ENCODE results near the gene EGF. TPM values are rescaled to one million over a fixed set of nuclear protein-coding genes. Genes with fewer than 3 reads are reported as not detected.

Gene EGF
- total and polyA plus RNA-seq, 3 donors from 2014 or later = 0.79 to 1.3 (median 0.87) TPM

GRCh38 chr4:109993116-109993515 lies 80.4 kb downstream of the EGF start:
- Histone ChIP-seq H3K4me3 (no peak overlapping the region), H3K27me3 (no peaks in the 10 kb centered on the region), H3K4me1 (no peaks in the 10 kb centered on the region), H3K27ac (no peak overlapping the region), H3K9me3 (no peaks in the 10 kb centered on the region), H3K36me3 (ENCODE audit: low read depth, missing control alignments) (no peaks in the 10 kb centered on the region)
- TF ChIP-seq POLR2A (IDR thresholded peaks at IDR 0.05) = no peak
- TF ChIP-seq, protein P1, sequence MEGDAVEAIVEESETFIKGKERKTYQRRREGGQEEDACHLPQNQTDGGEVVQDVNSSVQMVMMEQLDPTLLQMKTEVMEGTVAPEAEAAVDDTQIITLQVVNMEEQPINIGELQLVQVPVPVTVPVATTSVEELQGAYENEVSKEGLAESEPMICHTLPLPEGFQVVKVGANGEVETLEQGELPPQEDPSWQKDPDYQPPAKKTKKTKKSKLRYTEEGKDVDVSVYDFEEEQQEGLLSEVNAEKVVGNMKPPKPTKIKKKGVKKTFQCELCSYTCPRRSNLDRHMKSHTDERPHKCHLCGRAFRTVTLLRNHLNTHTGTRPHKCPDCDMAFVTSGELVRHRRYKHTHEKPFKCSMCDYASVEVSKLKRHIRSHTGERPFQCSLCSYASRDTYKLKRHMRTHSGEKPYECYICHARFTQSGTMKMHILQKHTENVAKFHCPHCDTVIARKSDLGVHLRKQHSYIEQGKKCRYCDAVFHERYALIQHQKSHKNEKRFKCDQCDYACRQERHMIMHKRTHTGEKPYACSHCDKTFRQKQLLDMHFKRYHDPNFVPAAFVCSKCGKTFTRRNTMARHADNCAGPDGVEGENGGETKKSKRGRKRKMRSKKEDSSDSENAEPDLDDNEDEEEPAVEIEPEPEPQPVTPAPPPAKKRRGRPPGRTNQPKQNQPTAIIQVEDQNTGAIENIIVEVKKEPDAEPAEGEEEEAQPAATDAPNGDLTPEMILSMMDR (IDR thresholded peaks at IDR 0.05) = no peak
- DNase-seq = no peak
- 60% methylated on average over 4 of the region's 4 CpGs for WGBS, 2 donors
- intact Hi-C loops (cut with DNase I; ENCODE audit: low total_unique reads) = no loop called here

DNA sequence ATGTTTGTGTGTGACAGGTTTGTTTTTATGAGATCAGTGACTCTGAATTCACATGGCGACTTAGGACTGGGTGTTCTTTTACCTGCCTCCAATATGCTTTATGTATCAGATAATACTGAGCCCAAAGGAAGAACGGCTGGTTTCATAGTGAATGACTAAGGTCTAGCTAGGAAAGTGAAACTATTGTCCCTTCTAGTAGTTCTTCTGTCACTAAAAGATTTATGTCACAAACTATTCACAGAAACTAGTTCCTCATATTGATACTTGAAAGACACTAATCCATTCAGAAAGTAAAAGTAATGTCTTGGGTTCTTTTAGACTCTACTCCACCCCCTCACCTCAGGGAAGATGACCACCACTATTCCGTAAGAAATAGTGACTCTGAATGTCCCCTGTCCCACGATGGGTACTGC lies 81.7 kb downstream of the EGF start:
- no peak for DNase-seq
- H3K4me1 ChIP-seq = no peaks in the 10 kb centered on the region
- no peaks in the 10 kb centered on the region for H3K27me3 ChIP-seq
- no peak overlapping the region for H3K4me3 ChIP-seq
- H3K36me3 ChIP-seq (ENCODE audit: low read depth, missing control alignments) = no peaks in the 10 kb centered on the region
- H3K27ac ChIP-seq = no peak overlapping the region
- H3K9me3 ChIP-seq = no peaks in the 10 kb centered on the region
- 49 to 53% methylated on average over 4 of the region's 4 CpGs for WGBS, 2 donors
- TF ChIP-seq POLR2A (IDR thresholded peaks at IDR 0.05) = no peak
- TF ChIP-seq, protein P1 (IDR thresholded peaks at IDR 0.05) = no peak
- intact Hi-C loops (cut with DNase I; ENCODE audit: low total_unique reads) = no loop called here

GRCh38 chr4:109996526-109996925 lies 83.8 kb downstream of the EGF start:
- Histone ChIP-seq H3K4me3 (no peak overlapping the region), H3K9me3 (no peaks in the 10 kb centered on the region), H3K27ac (no peak overlapping the region), H3K4me1 (no peaks in the 10 kb centered on the region), H3K27me3 (no peaks in the 10 kb centered on the region), H3K36me3 (ENCODE audit: low read depth, missing control alignments) (no peaks in the 10 kb centered on the region)
- WGBS, 2 donors = 54 to 71% methylated on average over 1 to 3 of the region's 3 CpGs
- no peak for DNase-seq
- intact Hi-C loops (cut with DNase I; ENCODE audit: low total_unique reads) = loop anchor here (5.0 kb wide), 1 partner anchor 516 kb away; no protein-coding TSS in a partner anchor
- TF ChIP-seq, protein P1 (IDR thresholded peaks at IDR 0.05) = no peak
- TF ChIP-seq POLR2A (IDR thresholded peaks at IDR 0.05) = no peak

DNA sequence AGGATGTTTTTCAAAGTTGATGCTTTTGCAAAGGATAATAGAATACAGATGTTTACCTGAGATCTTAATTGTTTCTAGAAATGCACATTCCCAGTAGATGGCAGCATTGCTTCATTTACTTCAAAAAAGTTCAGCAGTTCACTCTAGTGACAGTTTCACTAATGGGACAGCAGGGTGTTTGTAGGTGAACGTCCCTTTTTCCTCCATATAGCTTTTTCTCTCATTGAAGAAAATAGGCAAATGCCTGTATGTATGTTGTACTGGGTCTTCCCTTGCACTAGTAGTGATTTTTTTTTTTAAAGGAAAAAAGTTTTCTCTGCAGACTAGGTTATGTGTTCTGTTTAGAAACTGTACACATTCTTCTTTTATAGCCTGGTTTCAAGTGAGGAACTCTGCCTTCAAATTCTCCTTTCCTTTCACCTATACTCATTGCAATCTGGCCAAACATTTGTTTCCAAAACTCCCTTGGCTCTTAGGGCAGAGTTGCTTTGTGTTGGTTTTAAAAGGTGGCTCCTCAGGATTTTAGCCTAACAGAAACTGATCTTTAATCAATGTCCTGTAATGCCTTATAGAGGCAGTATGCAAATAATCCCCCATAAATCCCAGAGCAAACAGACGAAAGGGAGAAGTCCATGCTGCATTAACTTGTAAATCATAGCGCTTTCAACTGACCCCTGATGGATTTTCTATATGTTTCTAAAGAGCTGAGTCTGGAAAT lies 86.3 kb downstream of the EGF start:
- Histone ChIP-seq H3K4me3 (no peak overlapping the region), H3K27me3 (no peaks in the 10 kb centered on the region), H3K36me3 (ENCODE audit: low read depth, missing control alignments) (no peaks in the 10 kb centered on the region), H3K4me1 (no peaks in the 10 kb centered on the region), H3K27ac (no peak overlapping the region), H3K9me3 (no peaks in the 10 kb centered on the region)
- WGBS, 2 donors = 45 to 48% methylated on average over 3 of the region's 3 CpGs
- DNase-seq = no peak
- TF ChIP-seq POLR2A (IDR thresholded peaks at IDR 0.05) = no peak
- TF ChIP-seq, protein P1 (IDR thresholded peaks at IDR 0.05) = peak; percentile 39 to 55 (median 52)
- intact Hi-C loops (cut with DNase I; ENCODE audit: low total_unique reads) = loop anchor here (5.0 kb wide), 1 partner anchor 513 kb away; no protein-coding TSS in a partner anchor

DNA sequence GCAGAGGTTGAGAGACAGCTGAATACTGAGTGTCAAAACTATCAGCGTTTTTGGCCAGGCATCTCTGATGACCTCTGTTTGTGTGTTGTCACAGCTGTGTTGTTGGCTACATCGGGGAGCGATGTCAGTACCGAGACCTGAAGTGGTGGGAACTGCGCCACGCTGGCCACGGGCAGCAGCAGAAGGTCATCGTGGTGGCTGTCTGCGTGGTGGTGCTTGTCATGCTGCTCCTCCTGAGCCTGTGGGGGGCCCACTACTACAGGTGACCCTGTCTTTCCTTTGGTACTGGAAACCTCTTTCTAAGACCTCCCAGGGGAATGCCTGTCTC lies 86.9 kb downstream of the EGF start:
- intact Hi-C loops (cut with DNase I; ENCODE audit: low total_unique reads) = loop anchor here (5.0 kb wide), 1 partner anchor 513 kb away; no protein-coding TSS in a partner anchor
- H3K36me3 ChIP-seq (ENCODE audit: low read depth, missing control alignments) = no peaks in the 10 kb centered on the region
- H3K9me3 ChIP-seq = no peaks in the 10 kb centered on the region
- no peak overlapping the region for H3K4me3 ChIP-seq
- no peak for DNase-seq
- 69 to 77% methylated on average over 9 of the region's 9 CpGs for WGBS, 2 donors
- no peaks in the 10 kb centered on the region for H3K4me1 ChIP-seq
- TF ChIP-seq, protein P1 (IDR thresholded peaks at IDR 0.05) = no peak
- TF ChIP-seq POLR2A (IDR thresholded peaks at IDR 0.05) = no peak
- no peak overlapping the region for H3K27ac ChIP-seq
- H3K27me3 ChIP-seq = no peaks in the 10 kb centered on the region

Data from testis (tissue), 3 donors.